NK-92 treated with Interleukin-12 subunit alpha and Interleukin-12 subunit beta, amount 100 ng/mL, for 24 hours (cell line): ENCODE results near the gene TXNIP.

Experiments used
- DNase-seq: peaks from one replicate; lab custom pipeline; 2025; lab: John Stamatoyannopoulos, UW

The TXNIP gene

DNA sequence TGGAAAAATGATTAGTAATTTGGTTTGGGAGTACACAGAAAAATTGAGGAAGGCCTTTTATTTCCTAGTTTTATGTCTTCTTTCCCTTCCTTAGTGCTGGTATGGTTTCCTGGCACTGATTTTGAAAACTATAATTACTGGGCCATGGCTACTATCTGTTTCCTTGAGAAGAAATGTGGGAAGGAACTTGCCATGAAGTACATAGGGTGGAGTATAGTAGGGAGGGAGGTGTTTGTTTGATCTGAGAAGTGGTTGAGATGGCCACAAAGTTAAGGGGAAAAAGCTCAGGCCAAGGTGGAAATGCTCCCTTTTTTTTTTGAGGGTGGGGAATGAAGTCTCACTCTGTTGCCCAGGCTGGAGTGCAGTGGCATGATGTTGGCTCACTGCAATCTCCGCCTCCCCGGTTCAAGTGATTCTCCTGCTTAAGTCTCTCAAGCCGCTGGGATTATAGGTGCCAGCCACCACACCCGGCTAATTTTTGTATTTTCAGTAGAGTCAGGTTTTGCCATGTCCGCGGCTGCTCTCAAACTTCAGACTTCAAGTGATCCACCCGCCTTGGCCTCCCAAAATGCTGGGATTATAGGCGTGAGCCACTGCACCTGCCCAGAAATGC lies 13.9 kb upstream of the TXNIP start:
- DNase-seq = no peak

DNA sequence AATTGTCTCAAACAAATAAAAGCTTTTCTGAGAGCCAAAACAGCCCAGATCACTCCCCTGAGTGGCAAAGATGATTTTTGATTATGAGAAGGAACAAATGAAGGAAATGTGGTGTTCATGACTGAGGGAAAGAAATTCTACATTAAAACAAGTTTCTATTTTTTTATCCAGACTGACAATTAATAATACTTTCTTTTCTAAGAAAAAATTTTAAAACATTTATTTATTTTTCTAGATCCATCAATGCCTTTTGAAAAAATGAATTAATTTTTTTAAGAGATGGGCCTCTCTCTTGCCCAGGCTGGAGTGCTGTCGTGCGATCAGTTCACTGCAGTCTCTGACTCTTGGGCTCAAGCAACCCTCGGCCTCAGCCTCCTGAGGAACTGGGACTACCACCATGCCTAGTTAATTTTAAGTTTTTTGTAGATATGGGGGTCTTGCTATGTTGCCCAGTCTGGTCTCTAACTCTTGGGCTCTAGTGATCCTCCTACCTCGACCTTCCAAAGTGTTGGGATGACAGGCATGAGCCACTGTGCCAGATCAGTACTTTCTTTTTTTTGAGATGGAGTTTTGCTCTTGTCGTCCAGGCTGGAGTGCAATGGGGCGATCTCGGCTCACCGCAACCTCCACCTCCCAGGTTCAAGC lies 11.2 kb upstream of the TXNIP start:
- no peak for DNase-seq

DNA sequence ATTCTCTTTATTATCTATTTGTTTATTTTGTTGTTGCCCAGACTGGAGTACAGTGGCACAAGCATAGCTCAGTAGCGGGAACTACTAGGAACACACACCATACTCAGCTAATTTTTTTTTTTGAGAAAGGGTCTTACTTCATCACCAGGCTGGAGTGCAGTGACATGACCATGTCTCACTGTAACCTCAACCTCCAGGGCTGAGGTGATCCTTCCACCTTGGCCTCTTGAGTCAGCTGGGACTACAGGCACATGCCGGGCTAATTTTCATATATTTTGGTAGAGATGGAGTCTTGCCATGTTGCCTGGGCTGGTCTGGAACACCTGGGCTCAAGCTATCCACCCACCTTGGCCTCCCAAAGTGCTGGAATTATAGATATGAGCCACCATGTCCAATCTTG lies 5.3 kb upstream of the TXNIP start:
- DNase-seq = no peak

DNA sequence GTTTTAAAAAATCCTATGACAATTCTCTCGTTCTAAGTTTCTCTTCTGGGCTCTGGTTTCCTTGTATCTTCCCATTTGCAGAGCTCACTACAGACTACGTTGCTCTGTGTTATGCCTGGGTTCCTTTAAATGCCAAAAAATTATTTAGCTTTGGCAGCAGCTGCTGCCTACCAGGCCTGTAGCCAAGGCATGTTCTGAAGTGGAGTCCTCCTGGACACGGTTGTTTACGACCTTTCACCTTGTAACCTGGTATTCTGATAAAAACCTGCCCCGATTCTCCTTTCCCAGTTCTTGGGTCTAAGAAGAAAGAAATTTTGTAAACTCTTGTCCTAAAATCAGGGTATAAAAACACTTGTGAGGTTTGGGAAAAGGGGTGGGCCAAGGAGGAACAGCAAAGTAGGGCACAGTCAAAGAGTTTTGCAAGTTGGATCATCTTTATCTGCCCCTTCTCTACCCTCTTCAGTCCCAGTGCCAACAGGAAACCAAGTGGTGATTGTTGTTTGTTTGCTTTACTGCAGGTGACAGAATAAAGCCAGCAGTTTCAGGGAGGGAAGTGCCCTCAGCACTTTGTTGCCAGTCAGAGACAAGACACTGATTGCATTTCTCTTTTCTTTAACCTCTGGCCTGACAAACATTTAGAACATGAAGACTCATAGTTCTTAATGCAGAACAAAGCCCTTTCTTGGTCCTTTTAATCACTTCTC lies 3.1 kb upstream of the TXNIP start:
- no peak for DNase-seq

DNA sequence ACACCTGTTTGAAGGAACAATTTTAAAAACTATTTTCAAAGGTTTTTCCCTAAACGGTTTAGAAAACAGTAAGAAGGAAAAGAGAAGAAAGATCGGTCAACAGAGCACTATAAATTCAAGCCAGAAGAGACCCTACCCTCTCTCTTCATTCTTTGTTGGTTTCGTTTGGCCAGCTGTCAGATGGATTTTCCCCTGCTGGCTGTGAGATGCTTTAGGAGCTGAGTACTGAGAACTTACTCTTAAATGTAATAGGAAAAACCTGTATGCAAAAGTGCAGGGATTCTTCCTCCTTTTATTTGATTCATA lies 1.3 kb upstream of the TXNIP start:
- DNase-seq = no peak

DNA sequence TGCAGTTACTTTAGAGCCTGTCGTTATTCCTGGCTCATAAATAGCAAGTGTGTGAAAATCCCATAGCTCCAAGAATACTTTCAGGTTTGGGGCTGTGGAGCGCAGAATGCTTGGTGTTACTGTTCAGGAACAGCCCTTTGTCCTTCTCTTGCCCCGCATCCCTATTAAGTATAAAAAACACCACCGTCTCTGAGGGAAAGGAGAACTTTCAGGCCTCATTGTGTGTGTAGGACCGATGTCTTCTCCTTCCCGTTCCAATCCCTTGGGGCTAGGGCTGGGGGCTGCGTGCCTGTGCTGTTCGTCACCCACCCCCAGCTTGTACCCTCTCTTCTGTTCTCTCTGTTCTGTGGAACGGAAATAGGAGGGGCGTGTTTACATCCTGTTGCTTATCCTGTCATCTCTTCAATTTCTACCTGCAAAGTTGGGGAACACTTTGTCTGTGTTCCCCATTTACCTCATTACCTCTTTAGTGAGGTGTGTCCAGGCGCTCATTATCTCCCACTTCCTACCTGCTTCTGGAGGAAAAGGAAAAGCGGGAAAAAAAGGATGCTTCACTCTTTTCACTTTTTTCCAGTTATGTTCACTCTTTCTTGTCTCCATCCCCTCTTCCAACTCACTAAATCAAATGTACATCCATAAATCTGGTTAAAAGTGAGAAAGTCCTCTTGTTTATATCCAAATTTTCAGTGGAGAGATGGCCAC lies 788 bp upstream of the TXNIP start:
- DNase-seq = peak; percentile 21

DNA sequence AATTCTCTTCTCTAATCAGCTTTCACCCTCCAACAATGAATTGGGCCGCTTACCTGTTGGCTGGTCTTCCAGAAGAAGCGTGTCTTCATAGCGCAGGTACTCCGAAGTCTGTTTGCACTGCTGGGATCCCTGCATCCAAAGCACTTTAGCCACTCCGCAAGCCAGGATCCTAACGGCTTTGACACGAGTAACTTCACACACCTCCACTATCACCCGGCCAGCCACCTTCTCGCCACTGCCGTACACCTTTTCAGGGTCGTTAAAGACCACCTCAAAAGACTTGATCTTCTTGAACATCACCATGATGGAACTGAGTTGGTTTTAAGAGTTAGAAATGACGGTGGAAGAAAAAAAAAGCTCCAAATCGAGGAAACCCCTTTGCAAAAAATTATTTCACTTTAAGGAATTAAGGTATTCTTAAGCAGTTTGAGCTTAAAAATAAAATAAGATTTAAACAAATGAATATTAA lies 381 bp downstream of the TXNIP start:
- DNase-seq = no peak

DNA sequence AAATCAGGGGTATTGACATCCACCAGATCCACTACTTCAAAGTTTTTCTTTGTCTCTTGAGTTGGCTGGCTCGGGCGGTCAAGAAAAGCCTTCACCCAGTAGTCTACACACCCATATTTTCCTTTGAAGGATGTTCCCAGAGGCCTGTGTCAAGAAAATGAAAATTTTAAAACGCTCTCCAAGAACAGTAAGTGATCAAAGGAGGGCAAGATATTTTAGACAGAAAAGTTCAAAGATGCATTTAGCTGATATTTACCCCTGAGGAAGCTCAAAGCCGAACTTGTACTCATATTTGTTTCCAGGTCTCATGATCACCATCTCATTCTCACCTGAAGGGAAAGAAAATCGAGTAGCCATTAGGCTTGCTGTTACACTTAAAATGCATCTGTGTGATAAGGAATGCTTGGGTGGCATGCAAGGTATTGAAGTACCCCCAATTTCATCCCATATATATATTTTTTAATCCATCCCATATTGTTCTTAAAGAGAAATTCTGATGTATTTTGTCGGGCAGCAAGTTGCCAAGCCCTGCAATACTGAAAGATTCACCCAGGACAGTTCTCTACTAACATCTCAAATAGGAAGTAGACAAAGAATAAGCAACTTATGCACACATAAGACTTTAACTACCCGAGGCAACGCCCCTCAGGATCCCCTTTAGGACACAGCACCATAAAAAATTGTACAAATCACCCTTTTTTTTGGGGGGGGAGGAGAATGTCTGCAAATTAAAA lies 1.1 kb downstream of the TXNIP start:
- no peak for DNase-seq

DNA sequence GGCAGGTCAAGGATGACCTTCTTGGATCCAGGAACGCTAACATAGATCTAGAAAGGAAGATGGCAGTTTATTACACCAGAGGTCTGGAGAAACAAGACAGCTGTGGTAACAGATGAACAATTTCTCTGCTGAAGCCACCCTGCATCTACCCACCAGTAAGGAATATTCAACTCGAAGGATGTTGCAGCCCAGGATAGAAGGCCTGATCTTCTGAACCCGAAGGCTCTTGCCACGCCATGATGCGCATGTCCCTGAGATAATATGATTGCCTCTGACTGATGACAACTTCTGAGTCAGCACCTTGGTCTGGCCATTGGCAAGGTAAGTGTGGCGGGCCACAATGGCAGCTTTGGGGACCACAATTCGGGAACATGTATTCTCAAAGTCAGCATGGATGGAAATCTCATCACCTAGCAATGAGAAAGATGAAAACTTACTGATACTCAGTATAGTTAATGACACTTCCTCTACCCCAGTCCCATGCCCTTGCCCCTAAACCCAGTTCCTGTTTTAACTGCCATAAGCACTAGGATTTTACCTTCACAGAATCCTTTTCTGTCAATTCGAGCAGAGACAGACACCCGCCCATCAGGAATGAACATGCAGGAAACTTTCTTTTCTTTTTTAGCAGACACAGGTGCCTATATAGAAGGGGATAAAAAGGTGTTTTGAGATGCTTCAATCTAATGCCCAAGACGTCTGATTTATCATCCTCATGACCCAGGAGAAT lies 1.8 kb downstream of the TXNIP start:
- DNase-seq = no peak

DNA sequence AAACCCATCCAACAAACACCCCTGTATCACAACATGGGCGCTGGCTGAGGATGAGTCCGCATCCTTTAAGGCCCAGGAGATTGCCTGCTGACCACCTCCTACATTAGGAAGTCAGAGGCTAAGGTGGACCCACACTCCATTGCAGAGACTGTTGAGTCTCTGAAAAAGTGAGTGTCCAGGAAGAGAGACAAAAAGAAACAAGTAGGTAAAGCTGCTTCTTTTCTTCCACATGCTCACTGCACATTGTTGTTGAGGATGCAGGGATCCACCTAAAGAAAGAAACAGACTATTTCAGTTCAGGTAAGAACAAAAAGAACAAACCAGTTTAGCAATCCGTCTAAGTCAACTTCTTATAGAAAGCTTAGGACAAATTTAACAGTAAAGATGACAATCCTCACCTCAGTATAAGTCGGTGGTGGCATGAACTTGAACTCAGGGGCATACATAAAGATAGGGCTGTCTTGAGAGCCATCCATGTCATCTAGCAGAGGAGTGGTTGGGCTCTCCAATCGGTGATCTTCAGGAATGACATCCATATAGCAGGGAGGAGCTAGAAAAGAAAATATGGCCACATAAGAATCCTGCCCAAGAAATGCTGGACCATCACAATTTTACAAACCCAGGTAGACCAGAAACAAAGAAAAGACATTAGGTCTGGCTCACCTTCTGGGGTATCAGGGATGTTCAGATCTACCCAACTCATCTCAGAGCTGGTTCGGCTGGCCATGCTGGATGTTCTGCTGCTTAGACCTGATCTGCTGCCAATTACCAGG lies 2.6 kb downstream of the TXNIP start:
- DNase-seq = no peak

DNA sequence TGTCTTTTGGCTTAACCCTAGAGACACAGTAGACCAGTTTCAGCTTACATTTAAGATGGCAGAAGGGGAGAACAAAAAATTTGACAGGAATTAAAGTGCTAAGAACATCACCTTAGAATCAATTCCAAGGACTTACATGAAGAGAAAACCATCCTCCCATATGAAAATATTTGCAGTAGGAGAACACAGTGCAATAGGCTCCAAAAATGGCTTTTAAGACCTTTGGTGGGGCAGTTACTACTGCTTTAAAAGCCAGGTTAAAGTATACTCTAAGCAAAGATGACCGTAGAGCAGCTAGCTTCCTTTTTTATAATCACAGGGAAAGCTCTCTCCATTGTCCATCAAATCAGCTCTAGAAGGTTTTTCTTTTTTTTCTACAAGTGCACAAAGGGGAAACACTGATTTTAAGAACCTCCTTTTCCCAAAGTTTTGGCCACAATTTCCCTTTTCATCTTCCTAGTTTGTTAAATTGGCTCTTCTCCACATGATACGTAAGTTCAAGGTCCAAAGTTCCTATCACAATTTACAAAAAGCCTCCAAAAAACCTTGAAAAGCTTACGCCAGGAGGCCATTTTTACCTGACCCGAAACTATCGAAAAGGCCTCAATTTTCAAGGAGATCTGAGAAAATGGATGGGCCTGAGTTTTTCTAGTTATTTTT lies 3.3 kb downstream of the TXNIP start:
- DNase-seq = no peak

DNA sequence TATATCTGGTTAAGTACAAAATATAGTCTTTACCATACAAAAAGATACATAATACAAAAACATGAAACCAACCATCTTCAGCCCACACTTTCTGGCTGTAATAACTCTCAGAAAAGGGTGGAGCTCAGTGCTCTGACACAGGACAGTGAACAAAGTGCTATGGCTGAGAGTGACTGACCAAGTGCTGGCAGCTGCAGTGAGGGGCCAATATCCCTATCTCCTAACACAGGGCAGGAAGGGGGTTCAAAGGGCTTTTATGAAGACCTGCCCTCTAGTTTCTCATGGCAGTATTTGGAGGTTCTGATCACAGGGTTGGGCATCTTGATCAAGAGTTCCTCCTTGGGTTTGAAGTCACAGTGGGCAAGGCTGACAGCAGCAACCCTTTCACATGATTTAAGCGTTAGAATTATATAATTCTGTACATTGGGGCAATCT lies 3.9 kb downstream of the TXNIP start:
- DNase-seq = no peak

DNA sequence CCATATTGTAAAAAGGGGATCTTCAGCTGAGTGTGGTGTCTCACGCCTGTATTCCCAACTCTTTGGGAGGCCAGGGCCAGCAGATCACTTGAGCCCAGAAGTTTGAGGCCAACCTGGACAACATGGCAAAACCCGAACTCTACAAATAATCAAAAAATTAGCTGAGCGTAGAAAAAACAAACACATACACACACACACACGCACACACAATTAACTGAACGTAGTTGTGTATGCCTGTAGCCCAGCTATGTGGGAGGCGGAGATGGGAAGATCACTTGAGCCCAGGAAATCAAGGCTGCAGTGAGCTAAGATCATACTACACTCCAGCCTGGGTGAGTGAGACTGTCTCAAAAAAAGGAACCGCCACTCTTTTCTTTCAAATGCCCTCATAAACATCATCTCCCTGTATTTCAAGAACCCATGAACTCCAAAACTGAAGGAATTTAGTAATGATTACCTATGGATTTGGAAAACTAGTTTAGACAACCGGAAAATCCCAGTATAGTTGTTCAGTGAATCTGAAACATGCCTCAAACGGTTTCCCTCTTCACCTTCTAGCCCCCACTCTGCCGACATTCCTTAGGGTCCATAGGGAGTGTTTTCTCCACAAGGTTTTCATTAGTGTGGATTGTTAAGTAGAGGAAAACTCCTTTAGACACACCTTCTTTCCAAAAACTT lies 4.5 kb downstream of the TXNIP start:
- DNase-seq = no peak

DNA sequence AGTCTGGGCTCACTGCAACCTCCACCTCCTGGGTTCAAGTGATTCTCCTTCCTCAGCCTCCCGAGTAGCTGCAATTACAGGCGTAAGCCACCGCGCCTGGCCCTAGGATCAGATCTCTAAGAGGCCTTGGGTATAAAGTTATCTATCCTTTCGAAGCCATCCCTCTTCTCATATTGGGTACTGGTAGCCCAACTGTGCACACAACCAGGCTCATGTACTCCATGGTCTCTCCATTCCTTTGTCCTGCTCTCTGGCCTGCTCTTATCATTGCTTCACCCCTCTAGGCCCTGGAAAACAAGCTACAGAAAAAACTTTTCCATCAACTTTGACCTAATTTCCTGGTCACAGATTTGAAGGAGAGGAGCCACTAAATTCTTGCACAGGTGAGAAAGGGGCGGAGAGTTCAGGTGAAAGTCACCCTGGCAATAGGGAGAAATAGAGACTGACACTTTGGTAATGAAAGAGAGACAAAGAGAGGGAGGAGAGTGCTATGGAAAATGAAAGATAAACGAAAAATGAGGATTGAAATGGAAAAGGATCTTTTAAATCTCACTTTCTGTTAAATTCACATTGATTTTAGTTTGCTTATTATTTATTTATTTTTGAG lies 6.0 kb downstream of the TXNIP start:
- DNase-seq = no peak

DNA sequence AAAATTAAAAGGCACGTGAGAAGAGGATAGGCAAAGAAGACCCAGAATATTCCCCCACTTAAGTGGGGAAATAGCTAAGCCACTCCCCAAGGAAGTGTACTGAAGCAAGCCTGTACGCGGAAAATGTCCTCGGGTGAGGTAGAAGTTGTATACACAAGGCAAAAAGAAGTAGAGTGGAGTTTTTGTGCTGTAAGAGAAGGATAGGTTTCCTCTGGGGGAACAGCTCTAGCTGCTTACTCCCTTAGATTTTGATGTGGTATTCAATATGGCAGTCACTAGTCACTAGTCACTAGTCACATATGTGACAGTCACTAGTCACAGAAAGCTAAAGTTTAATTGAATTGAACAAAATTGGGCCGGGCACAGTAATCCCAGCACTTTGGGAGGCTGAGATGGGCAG lies 7.6 kb downstream of the TXNIP start:
- DNase-seq = no peak

DNA sequence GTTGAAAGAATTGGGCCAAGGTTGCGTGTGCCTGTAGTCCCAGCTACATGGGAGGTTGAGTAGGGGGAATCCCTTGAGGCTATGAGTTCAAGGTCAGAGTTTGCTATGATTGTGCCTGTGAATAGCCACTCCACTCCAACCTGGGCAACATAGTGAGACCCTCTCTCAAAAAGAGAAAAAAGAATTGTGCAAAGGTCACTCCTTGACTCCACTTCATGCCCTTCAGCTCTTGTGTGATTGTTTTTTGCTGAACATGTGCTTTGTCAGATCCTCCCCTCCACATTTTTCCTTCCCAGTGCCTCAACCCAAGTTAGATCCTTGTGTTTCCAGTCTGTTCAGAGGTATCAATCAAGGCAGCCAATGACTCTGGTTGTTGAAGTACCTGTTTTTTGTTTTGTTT lies 8.5 kb downstream of the TXNIP start:
- DNase-seq = no peak

DNA sequence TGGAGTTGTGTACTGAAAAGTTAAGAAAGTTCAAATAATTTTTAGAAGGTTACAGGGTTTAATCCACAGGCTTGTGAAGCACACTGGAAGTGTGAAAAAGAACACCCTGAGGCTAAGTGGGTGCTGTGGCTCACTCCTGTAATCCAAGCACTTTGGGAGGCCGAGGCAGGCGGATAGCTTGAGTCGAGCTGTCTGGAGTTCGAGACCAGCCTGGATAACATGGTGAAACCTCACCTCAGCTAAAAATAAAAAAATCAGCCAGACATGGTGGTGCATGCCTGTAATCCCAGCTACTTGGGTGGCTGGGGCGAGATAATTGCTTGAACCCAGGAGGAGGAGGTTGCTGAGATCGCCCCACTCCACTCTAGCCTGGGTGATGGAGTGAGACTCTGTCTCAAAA lies 9.8 kb downstream of the TXNIP start:
- DNase-seq = no peak

DNA sequence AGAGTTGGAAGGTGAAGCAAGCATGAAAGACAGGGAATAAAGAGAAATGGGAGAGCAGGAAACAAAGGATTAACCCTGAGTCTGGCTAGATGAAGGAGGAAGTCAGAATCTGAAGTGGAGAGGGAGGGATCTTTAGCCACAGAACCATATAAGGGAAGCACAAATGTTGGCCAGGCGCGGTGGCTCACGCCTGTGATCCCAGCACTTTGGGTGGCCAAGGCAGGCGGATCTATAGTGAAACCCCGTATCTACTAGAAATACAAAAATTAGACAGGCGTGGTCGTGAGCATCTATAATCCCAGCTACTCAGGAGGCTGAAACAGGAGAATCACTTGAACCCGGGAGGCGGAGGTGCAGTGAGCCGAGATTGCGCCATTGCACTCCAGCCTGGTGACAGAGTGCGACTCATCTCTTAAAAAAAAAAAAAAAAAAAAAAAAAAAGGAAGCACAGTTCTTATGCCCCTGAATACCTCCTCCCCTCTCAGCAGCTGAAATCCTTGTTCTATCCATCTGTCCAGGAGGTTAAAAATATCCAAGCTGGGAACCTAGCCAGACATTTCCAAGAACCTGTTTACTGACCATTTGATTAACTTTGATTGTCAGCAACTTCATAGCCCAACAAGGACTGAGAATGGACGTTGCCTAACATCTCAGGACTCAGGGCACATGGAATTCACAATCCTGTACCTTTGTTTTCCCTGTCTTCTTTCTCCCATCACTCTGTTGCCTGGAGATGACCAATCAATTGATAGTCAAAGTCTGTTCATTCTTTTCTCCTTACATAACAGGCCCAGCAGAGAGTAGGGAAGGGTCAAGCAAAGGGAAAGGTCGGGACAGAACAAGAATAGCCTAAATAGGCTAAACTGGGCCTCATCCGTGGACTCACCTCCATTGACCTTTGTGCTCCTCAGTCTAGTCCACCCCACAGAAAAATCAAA lies 10.6 kb downstream of the TXNIP start:
- DNase-seq = peak; percentile 48
